ENCODE results near the gene OR2T35.
A peak's percentile ranks its signal among the peaks of the same experiment; 100 is the strongest.

OR2T35 gene

DNA sequence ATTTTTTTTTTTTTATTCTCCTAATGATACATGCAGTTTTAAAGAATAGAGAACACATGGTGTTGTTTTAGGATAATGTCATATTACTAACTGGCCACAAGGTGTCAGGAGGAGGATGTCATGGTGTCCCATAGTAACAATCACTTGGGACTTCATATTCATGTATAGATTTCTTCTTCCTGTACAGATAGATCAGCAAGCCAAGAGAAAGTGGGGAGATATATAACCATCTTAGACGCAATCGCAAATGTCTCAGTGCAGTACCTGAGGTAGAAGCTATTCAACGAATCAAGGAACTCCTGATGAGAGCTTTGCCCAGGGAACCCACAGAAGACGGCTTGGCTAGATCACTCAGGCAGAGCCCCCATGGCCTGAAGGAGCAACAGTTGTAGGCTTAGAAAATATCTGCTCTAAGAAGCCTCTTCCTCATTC is 22.5 kb downstream of the OR2T35 start:
- no peak overlapping the region for H3K27ac ChIP-seq (ENCODE audit: extremely low read depth, low read depth, low read length)
- ChIA-PET CTCF (interaction anchor here (0.7 to 5.1 kb wide), 4 partner anchors 184 to 908 kb away, joined by 3 to 25 read pairs (median 5); no protein-coding TSS in a partner anchor), POLR2A (no interaction called here)
- H3K4me1 ChIP-seq (ENCODE audit: control insufficient read depth, insufficient read depth, low read length), result no peaks in the 10 kb centered on the region
- no peaks in the 10 kb centered on the region for H3K9me3 ChIP-seq (ENCODE audit: control insufficient read depth, insufficient read depth, low read depth, low read length)
- no peaks in the 10 kb centered on the region for H3K36me3 ChIP-seq (ENCODE audit: control insufficient read depth in 2 of 2, insufficient read depth in 1 of 2, low read length in 2 of 2)
- TF ChIP-seq, protein P1, sequence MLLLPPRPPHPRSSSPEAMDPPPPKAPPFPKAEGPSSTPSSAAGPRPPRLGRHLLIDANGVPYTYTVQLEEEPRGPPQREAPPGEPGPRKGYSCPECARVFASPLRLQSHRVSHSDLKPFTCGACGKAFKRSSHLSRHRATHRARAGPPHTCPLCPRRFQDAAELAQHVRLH (tag by site-specific recombination; IDR thresholded peaks at IDR 0.05), result no peak
- 0 out of 2 replicates have a peak, but pooled peaks have one; percentile 11 for TF ChIP-seq ZNF654 (tag by site-specific recombination; IDR thresholded peaks at IDR 0.05; ENCODE audit: low read depth)
- H3K4me3 ChIP-seq (ENCODE audit: low read depth, low read length), result no peak overlapping the region

DNA sequence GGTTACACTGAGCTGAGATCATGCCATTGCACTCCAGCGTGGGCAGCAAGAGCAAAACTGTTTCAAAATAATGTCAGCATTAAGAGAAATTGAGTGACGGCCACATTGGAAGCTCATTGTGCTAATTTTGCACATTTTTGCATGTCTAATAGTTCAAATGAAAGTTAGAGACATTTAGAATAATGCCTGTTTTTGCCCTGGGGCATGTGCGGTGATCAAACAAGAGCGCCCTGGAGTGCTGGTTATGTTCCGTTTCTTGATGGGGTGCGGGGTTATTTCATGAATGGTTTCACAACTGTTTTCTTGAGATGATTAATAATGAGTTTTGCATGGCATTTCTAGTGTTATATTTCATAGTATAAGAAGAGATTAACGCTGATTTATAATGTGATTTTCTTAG is 23.3 kb downstream of the OR2T35 start:
- ChIA-PET POLR2A (no interaction called here), CTCF (interaction anchor here (0.7 to 5.1 kb wide), 3 partner anchors 185 to 907 kb away, joined by 3 to 25 read pairs (median 7); no protein-coding TSS in a partner anchor)
- Histone ChIP-seq H3K36me3 (ENCODE audit: control insufficient read depth in 2 of 2, insufficient read depth in 1 of 2, low read length in 2 of 2) (no peaks in the 10 kb centered on the region), H3K27ac (ENCODE audit: extremely low read depth, low read depth, low read length) (no peak overlapping the region), H3K4me3 (ENCODE audit: low read depth, low read length) (no peak overlapping the region), H3K4me1 (ENCODE audit: control insufficient read depth, insufficient read depth, low read length) (no peaks in the 10 kb centered on the region), H3K9me3 (ENCODE audit: control insufficient read depth, insufficient read depth, low read depth, low read length) (no peaks in the 10 kb centered on the region)
- no peak for TF ChIP-seq ZNF391 (tag by site-specific recombination; IDR thresholded peaks at IDR 0.05; ENCODE audit: borderline replicate concordance, low read depth)
- no peak for TF ChIP-seq ZNF10 (tag by site-specific recombination; IDR thresholded peaks at IDR 0.05)
- TF ChIP-seq, protein P2, sequence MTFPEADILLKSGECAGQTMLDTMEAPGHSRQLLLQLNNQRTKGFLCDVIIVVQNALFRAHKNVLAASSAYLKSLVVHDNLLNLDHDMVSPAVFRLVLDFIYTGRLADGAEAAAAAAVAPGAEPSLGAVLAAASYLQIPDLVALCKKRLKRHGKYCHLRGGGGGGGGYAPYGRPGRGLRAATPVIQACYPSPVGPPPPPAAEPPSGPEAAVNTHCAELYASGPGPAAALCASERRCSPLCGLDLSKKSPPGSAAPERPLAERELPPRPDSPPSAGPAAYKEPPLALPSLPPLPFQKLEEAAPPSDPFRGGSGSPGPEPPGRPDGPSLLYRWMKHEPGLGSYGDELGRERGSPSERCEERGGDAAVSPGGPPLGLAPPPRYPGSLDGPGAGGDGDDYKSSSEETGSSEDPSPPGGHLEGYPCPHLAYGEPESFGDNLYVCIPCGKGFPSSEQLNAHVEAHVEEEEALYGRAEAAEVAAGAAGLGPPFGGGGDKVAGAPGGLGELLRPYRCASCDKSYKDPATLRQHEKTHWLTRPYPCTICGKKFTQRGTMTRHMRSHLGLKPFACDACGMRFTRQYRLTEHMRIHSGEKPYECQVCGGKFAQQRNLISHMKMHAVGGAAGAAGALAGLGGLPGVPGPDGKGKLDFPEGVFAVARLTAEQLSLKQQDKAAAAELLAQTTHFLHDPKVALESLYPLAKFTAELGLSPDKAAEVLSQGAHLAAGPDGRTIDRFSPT (tag by site-specific recombination; IDR thresholded peaks at IDR 0.05), result no peak
- TF ChIP-seq ZIC2 (tag by site-specific recombination; IDR thresholded peaks at IDR 0.05), result no peak
- TF ChIP-seq, protein P3, sequence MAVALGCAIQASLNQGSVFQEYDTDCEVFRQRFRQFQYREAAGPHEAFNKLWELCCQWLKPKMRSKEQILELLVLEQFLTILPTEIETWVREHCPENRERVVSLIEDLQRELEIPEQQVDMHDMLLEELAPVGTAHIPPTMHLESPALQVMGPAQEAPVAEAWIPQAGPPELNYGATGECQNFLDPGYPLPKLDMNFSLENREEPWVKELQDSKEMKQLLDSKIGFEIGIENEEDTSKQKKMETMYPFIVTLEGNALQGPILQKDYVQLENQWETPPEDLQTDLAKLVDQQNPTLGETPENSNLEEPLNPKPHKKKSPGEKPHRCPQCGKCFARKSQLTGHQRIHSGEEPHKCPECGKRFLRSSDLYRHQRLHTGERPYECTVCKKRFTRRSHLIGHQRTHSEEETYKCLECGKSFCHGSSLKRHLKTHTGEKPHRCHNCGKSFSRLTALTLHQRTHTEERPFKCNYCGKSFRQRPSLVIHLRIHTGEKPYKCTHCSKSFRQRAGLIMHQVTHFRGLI (tag by site-specific recombination; IDR thresholded peaks at IDR 0.05), result no peak
- no peak for TF ChIP-seq KLF7 (tag by site-specific recombination; IDR thresholded peaks at IDR 0.05; ENCODE audit: borderline replicate concordance)
- no peak for TF ChIP-seq ZNF76 (tag by site-specific recombination; IDR thresholded peaks at IDR 0.05; ENCODE audit: borderline replicate concordance, low read depth)
- TF ChIP-seq, protein P4, sequence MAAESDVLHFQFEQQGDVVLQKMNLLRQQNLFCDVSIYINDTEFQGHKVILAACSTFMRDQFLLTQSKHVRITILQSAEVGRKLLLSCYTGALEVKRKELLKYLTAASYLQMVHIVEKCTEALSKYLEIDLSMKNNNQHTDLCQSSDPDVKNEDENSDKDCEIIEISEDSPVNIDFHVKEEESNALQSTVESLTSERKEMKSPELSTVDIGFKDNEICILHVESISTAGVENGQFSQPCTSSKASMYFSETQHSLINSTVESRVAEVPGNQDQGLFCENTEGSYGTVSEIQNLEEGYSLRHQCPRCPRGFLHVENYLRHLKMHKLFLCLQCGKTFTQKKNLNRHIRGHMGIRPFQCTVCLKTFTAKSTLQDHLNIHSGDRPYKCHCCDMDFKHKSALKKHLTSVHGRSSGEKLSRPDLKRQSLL (tag by site-specific recombination; IDR thresholded peaks at IDR 0.05), result no peak
- TF ChIP-seq ZNF394 (tag by site-specific recombination; IDR thresholded peaks at IDR 0.05; ENCODE audit: borderline replicate concordance), result no peak
- TF ChIP-seq KLF1 (tag by site-specific recombination; IDR thresholded peaks at IDR 0.05), result no peak

DNA sequence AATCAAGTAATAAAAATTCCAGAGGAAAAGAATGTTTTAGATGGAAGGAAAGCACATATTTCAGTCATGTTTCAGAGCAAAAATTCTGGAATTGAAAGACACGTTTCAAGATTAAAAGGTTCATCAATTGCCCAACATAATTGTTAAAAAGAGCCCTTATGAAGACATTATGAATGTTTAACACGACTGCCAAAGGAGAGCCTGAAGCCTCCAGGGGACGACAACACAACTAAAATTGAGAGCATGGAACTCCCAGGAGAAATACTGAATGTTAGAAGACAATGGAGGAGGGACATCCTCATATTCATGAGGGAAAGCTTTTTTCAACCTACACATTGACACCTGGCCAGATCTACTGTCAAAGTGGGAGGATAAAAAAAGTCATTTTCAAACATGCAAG is 26.2 kb downstream of the OR2T35 start:
- Histone ChIP-seq H3K4me3 (ENCODE audit: low read depth, low read length) (no peak overlapping the region), H3K27ac (ENCODE audit: extremely low read depth, low read depth, low read length) (no peak overlapping the region), H3K36me3 (ENCODE audit: control insufficient read depth in 2 of 2, insufficient read depth in 1 of 2, low read length in 2 of 2) (no peaks in the 10 kb centered on the region), H3K4me1 (ENCODE audit: control insufficient read depth, insufficient read depth, low read length) (no peaks in the 10 kb centered on the region), H3K9me3 (ENCODE audit: control insufficient read depth, insufficient read depth, low read depth, low read length) (no peaks in the 10 kb centered on the region)
- TF ChIP-seq, protein P5, sequence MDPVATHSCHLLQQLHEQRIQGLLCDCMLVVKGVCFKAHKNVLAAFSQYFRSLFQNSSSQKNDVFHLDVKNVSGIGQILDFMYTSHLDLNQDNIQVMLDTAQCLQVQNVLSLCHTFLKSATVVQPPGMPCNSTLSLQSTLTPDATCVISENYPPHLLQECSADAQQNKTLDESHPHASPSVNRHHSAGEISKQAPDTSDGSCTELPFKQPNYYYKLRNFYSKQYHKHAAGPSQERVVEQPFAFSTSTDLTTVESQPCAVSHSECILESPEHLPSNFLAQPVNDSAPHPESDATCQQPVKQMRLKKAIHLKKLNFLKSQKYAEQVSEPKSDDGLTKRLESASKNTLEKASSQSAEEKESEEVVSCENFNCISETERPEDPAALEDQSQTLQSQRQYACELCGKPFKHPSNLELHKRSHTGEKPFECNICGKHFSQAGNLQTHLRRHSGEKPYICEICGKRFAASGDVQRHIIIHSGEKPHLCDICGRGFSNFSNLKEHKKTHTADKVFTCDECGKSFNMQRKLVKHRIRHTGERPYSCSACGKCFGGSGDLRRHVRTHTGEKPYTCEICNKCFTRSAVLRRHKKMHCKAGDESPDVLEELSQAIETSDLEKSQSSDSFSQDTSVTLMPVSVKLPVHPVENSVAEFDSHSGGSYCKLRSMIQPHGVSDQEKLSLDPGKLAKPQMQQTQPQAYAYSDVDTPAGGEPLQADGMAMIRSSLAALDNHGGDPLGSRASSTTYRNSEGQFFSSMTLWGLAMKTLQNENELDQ (tag by site-specific recombination; IDR thresholded peaks at IDR 0.05; ENCODE audit: low read depth), result no peak
- ChIA-PET POLR2A (no interaction called here), CTCF (interaction anchor here (0.5 to 1.0 kb wide), 3 partner anchors 171 to 227 kb away, joined by 3 read pairs; no protein-coding TSS in a partner anchor)

Measured in HEK293 (cell line).